IPS DF 4.7 (cell line): ENCODE measurements around the gene CFL1.
"Not testable (repeated sequence)": the region's sequence is repeated elsewhere in the genome, so short reads cannot be mapped to it uniquely, and the experiment has no call there.

Experiments used
- DNase-seq: peaks from one replicate; pipeline ENCODE4 v3.0.0-alpha.2; 2013; ENCODE audit warnings: low spot score; ENCODE audit errors: extremely low read depth

The CFL1 gene

DNA sequence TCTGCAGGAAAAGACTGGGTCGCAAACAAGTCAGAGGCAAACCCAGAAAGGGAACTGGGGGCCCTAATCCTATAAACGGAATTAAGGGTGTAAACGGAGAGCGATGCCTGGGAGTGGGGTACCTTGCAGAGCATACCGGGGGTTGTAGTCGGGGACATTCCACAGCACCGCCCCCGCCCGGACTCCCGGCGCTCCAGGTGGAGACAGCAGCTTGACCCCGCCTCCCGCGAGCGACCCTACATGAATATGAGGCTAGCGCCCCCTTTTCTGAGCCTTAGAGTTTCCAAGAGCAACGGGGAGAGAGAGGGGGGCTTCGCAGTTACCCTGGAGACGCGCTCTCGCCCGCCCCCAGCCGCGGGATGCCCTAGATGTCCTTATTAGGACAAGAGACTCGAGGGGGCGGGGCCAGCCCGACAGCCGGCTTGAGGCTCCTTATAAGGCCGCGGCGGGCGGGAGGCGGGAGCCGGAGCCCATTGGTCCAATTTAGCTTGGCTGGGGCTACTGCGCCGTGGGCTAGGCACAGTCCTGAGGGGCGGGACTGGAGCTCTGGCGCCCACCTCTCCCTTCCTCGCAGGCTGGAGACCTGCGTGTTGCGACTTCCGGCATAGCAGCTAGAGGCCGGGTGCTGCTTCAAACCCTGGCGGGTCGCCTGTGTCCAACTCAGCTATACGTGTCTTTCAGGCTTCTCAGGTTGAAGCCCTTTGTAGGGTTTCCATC is 1.3 kb upstream of the CFL1 start:
- DNase-seq: peak; percentile 93

DNA sequence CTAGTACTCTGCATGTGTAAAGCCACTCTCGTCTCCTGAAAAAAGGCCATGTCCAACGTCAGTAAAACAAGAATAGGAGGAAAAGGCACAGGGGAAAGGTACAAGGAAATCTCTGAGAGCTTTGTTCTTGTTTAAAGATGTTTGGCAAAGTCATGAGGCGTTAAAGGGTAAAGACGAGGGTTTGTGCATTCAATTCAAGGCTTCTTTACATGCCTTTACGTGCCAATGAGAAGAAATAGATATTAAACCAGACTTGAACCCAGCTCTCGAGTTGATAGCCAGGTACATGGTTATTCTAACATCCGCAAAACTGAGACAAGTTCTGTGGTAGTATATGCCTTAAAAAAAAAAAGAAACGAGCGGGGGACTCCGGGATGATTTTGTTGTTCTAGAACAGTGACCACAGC is 704 bp upstream of the CFL1 start:
- DNase-seq: no peak

DNA sequence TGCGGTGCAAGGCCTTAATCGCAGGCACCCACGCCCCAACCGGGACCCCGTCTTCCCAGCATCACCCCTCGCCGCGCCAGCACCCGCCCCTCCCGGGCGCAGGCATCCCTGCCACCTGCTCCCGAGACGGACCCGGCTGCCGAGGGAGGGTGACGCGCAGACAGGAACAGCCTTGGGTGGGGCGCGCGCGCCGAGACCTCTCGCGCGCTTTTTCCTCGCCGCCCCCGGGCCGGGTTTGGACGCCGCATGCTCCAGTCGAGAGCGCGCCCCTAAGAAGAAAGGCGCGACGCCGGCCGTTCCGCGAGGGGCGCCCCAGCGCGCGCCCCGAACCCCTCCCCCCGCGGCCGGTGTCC is 504 bp downstream of the CFL1 start:
- no peak for DNase-seq

DNA sequence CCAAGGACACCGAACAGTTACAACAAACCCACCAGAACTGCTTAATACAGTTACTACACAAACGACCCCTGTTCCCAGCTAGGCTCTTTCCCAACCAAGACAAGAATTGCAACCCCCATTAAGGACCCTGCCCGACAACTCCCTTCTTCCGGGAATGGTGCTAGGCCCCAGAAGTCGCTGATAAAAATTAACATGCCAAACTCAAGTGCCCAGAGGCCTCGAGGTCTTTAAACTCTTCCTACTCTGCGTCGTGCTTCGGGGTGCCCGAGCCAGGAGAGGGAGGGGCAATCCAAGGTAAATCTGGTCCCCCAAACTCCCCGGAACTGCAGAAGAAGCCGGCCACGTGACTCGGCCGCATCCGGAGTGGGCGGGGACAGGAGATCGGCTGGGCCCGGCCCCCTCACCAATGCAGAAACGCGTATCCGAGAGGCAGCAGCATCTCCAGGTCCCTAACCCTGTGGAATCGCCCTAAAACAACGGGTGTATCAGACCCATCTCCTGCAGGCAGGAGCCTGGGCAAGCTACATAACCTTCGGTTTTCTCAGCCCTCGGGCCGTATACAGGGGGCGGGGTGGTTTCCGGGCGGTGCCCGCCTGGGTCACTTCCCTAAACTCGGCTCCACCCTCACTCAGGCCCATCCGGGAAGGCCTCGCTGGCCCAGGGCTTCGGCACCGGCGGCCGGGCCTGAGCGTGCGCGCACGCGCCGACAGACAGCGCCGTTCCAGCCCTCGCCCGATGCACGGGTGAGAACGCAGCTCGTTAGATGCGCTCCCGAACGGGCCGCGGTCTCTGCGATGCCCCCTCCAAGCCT is 1.1 kb downstream of the CFL1 start:
- DNase-seq: no peak

DNA sequence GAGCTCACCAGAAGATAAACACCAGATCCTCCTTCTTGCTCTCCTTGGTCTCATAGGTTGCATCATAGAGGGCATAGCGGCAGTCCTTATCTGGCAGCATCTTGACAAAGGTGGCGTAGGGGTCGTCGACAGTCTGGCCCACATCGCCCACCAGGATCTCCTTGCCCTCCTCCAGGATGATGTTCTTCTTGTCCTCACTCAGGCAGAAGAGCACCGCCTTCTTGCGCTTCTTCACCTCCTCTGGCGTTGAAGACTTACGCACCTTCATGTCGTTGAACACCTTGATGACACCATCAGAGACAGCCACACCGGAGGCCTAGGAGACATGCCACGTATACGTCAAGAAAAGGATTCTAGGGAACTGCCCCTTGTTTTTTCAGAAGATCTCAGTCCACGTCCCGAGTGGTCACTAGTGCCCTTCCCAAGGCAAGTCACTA is 2.0 kb downstream of the CFL1 start:
- DNase-seq: no peak

DNA sequence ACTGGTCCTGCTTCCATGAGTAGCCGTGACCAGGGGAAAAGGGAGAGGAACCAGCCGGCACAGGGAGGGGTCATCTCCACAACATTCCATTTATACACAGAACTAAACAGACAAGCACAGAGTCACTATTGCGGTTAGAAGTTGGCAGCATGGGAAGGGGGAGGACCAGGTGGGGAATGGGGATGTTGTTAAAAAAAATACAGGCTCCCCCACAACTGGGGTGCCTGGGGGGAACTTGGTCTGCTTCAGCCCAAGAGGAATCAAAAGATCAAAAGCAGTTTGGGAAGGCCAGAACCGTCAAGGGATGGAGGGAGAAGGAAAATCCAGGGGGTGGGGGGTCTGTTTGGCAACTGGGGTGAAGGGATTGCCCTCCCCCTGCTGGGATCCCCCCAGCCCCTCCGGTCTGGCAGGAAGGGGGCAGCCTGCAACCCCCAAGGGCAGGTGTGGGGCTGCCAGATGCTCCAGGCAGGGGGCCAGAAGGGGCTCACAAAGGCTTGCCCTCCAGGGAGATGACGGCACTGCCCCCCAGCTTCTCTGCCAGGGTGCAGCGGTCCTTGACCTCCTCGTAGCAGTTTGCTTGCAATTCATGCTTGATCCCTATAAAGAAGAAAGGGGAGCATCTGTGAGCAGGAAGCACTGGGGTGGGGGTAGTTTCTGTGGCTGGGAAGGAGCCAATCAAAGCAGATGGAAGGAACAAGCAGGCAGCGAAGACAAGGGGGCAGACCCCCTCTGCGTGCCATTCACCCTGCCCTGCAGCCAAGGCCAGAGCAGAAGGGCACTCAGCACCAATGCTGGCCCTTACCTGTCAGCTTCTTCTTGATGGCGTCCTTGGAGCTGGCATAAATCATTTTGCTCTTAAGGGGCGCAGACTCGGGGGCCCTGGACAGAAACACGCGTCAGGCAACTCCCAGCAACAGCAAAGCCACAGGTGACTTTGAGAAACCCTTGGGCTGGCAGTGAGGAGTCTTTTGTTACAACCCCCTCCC is 2.8 kb downstream of the CFL1 start:
- DNase-seq: no peak

DNA sequence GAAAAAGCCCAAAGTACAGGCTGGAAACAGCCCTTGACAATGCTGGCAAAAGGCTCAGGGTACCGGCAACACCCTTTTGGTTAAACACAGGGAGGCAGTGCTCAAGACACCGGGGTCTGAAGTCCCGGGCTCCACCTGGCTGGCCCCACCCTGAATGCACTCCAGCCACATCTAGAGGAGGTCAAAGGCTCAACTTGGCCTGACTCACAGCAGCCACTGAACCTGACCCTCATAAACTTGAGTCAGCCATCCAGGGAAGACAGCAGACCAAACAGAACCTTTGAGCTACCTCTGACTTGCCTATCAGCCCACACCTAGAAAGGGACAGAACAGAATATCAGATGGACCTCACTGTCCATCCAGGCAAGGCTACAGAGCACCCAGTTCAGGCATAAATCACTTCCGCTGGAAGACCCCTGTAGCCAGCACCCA is 3.8 kb downstream of the CFL1 start:
- DNase-seq: no peak

DNA sequence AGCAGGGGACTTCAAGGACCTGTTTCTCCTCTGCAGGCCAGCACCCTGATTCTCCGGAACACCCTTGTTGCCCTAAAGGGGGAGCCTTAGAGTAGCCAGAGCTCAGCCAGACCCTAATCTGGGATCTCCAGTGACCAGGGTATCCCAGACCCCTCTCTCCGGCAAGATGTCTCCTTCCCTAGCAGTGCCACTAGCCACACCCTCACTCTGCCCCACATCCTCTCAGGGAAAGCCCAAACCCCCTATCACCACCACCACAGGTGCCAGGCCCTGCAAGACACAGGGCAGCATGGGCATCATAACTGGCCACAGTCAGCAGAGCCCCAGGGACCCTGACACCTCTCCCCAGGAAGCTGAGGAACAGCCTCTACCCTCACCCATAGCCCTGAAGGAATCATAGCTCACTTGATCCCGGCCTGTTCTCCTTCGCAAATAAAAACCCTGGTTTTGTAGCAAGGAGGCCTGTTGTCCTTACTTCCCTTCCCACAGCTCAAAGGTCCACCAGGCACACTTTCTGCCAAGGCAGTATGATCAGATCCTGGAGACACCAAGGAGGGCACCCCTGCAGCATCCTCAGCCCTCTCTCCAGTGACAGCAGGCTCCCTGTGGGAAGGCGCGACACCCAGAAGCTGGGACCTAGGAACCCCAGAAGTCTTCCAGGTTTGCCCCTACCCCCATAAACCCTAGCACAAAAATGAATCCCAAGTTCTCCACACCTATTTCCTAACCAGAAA is 4.6 kb downstream of the CFL1 start:
- DNase-seq: no peak

DNA sequence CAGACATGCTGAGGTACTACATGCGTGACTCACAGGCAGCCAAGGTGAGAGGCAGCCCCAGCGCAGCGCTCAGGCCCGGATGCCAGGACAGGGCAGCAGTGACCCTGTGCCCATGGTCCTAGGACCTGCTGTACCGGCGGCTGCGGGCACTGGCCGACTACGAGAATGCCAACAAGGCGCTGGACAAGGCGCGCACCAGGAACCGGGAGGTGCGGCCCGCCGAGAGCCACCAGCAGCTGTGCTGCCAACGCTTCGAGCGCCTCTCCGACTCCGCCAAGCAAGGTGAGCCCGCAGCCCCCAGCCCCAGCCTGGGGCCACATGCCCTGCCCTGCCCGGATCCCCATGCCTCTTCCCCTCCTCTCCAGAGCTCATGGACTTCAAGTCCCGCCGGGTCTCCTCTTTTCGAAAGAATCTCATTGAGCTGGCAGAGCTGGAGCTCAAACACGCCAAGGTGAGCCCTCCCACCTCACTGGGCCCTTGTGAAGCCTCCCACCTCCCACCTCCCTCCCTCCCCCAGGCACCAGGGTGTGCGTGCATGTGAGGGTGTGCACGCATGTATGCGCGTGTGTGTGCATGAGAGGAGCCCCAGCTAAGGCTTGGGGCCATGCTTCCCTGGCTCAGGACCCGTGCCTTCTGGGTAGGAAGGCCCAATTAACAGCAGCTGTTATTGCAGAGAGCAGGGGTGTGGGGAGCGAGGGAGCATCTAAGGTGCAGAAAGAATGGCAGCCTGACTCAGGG is 5.3 kb downstream of the CFL1 start:
- no peak for DNase-seq

DNA sequence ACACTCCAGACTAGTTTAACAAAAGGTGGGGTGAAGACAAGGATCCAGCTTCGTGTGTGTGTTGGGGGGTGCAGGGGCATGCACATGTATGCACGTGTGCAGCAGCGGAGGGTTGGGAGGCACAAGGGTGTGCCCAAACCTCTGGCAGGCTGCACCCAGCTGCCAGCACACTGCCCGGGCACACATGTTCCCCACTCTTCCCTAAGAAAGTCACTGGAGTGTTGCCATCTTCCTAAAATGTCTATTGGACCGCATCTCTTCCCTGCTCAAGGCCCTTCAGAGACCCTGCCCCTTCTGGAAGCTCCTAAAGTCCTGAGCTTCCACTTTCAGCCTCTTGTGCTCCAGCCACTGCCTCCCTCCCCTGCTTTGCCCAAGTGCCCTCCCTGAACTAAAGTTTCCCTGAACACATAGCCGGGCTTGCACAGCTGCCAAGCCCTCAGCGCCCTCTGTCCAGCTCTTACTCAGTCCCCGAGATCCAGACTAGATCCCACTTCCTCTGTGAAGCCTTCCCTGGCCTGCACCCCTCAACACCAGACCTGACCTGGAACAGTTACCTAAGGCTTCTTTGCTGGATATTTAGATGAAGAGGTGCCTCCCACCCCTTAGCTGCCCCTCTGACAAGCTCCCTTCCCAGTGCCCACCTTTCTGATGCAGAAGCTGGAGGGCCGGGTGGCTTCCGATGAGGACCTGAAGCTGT is 6.0 kb downstream of the CFL1 start:
- DNase-seq: no peak

DNA sequence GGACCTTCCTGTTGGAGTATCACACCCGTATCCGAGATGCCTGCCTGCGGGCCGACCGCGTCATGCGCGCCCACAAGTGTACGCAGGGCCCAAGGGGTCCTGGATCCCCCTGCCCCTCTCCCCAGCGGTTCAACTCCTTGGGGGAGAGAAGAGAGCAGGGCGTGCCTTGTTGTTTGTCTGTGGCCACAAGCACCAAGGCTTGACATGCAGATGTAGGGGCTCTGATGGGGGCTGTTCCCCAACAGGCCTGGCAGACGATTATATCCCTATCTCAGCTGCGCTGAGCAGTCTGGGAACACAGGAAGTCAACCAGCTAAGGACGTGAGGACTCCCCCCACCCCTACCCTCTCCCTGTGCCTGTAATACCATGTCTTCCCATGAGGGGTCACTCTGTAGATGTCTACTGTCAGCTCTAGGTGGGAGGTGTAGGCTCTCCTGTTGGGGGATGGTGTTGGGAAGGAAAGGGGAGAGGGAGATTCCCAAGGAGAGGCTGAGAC is 6.8 kb downstream of the CFL1 start:
- no peak for DNase-seq

DNA sequence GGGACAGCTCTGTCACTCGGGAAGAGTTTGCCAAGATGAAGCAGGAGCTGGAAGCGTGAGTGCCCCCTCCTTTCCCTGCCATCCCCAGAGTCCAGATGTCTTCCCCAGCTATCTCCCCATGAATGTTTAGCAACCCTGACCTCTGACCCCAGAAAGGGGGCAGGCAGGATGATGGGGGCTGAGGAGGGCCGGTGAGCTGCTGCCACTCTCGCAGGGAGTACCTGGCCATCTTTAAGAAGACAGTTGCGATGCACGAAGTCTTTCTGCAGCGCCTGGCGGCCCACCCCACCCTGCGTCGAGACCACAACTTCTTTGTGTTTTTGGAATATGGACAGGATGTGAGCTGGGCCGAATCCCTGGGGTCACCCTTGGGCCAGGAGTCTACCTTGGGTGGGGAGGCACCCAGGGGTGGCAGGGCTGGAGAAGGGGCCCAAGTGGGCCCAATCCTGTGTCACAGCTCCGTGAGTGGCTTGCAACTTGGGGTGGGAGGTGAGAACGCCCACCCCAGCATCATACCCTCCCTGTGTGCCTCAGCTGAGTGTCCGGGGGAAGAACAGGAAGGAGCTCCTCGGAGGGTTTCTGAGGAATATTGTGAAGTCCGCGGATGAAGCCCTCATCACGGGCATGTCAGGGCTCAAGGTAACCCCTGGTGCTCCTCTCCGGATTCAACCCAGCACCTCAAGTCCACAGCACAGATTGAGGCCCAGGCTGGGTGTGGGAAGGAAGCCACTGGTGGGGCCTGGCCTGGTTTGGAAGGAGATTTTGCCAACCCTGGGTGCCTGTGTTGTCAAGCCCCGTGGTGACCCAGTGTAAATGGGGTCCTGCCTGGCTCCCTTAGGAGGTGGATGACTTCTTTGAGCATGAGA is 7.5 kb downstream of the CFL1 start:
- no peak for DNase-seq

DNA sequence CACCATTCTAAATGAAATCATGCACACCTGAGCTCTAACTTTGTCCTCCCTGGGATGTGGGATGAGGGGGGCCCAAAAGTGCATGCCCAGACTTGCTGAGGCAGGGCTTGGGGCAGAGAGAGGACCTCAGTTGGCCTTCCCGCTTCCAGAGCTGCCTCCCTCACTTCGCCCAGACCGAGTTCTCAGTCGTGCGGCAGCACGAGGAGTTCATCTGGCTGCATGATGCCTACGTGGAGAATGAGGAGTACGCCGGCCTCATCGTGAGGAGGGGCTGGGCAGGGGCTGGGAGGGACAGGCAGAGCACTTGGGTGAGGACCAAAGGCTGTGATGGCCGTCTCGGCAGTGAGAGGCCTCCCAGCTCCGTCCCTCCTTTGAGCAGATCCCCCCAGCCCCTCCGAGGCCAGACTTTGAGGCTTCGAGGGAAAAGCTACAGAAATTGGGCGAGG is 8.2 kb downstream of the CFL1 start:
- DNase-seq: no peak

DNA sequence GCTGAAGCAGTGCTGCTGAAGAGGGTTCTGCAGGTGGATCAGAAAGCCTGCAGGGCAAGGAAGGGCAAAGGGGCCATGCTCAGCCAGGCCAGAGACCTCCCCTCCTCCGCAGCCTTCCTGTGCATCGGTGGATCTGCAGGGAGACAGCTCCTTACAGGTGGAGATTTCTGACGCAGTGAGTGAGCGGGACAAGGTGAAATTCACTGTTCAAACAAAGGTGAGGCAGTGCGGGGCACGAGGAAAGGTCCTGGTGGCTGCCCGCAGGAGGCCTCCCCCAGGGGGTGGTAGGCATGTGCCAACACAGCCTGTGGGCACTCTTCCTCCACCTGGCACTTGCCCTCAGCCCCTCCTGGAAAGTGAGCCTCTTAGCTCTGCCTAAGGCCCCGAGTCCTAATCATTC is 8.6 kb downstream of the CFL1 start:
- DNase-seq: no peak

DNA sequence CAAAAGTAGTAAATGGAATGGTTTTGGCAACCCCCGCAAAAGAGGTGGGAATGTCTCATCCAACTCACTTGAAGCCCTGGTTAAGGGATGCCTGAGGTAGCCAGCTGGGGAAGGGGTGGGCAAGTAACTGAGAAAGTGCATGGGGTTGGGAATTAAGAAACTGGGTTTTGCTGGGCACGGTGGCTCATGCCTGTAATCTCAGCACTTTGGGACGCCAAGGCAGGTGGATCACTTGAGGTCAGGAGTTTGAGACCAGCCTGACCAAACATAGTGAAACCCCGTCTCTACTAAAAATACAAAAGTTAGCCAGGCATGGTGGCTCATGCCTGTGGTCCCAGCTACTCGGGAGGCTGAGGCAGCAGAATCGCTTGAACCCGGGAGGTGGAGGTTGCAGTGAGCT is 9.3 kb downstream of the CFL1 start:
- not testable (repeated sequence) for DNase-seq

DNA sequence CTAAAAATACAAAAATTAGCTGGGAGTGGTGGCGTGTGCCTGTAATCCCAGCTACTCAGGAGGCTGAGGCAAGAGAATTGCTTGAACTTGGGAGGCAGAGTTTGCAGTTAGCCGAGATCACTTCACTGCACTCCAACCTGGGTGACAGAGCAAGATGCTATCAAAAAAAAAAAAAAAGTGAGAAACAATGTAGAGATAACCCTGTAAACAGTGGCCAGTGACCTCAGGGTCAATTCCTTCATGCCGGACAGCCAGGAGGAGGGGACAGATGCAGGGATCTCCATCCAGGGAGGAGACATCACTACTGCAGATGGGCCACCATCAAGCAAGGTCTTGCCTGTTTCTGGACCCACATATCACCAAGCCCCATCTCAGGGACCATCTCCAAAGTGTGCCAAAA is 10.2 kb downstream of the CFL1 start:
- DNase-seq: no peak

DNA sequence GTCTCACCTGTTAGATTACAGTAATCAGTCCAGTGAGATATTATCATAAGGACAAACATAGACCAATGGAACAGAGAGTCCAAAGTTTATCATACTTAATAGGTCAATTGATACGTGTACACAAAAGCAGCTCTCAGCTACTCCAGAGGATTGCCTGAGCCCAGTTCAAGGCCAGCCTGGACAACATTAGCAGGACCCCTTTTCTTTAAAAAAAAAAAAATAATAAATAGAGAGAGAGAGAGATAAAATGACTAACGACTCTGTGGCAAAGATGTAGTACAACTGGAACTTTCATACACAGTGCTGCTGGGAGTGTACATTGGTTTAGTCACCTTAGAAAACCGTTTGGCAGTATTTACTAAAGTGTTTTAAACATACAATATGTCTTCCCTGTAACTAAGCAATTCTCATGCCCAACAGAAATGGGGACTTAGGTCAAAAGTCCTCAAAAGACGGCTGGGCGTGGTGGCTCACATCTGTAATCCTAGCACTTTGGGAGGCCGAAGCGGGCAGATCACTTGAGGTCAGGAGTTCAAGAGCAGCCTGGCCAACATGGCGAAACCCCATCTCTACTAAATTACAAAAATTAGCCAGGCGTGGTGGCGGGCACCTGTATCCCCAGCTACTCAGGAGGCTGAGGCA is 13.6 kb downstream of the CFL1 start:
- no peak for DNase-seq

DNA sequence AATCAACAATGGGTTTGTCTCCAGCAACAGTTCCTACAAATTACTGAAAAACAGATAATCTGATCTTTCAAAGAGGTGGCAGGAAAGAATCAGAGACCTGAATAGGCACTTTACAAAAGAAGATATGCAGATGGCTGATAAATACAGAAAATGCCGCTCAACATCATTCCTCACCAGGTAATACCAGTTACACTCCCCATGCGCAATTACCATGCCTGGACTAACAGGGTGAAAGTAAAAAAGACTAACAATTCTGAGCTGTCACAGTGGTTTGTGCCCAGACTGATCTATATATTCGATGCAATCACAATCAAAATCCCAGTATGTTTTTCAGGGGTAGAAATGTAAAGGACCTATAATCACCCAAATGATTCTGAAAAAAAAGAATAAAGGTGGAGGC is 14.2 kb downstream of the CFL1 start:
- DNase-seq: no peak
